ENCODE data around the gene TMEM119.
"Not testable (repeated sequence)": the region's sequence is repeated elsewhere in the genome, so short reads cannot be mapped to it uniquely, and the experiment has no call there.

Gene TMEM119

DNA sequence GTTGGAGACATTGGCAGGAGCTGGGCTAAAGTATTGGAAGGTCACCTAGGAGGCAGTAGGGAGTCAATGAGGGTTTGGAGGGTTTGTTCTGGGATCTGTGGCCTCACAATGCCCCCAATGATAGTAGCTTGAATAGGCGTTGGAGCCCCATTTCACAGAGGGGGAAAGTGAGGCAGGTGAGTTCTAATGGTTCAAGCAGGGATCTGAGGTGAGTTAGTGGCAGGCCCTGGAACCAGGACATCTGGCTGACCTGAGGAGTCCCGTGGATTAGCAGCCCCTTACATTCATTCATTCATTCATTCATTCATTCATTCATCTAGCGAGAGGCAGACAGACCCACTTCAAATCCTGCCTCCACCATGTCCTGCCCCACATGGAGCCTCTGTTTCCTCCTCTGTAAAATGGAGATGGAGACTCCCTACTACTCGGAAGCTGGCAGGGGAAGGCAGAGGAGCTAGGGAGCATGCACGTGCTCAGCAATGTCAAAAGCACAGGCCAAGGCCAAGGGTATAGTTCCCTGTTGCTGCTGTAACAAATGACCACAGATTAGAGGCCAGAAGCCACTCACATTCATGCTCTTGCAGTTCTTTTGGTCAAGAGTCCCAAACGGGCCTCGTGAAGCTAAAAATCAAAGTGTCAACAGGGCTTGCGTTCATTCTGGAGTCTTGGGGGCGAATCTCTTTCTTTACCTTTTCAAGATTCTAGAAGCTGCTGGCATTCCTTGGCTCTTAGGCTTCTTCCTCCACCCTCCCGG is 2.2 kb upstream of the TMEM119 start:
- DNase-seq (ENCODE audit: low read depth), result no peak

DNA sequence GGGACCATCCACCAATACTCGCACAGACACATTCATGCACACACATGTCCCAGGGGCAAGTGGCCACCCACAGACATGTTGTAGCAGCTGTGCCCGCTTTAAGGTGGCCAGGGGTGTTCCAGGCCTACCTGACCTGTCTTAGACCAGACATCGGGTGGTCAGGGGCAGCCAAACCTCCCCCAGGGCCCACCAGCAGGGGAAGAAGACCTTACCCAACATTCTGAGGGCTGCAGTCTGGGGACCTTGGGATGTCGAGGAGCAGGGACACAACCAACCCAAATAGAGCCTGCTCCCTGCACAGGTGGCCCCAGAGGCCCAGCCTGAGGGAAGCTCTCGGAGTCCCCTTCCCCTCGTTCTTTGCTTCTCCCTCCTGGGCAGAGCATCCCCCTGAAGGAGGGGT is 1.7 kb upstream of the TMEM119 start:
- DNase-seq (ENCODE audit: low read depth), result no peak

DNA sequence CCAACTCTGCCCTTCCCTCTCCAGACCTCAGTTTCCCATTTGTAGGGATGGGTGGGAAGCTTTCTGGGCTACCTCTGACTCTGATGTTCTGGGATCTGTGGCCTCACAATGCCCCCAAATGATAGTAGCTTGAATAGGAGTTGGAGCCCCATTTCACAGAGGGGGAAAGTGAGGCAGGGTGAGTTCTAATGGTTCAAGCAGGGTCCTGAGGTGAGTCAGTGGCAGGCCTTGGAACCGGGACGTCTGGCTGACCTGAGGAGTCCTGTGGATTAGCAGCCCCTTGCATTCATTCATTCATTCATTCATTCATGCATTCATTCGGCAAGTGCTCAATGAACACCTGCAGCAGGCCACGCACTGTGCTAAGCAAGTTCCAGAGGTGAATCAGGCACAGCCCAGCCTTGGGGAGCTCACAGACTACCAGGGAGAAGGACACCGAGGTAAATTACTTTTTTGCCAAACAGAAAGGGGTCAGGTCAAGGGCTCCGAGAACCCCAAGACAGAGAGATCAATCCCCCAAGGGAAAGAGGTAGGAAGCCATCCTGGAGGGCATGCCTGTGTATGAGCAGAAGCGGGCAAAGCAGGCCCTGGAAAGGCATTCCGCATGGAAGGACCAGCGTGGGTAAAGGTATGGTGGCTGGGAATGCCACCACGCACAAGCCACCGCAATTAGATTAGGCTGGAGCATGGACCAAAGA is 818 bp upstream of the TMEM119 start:
- DNase-seq (ENCODE audit: low read depth), result no peak

DNA sequence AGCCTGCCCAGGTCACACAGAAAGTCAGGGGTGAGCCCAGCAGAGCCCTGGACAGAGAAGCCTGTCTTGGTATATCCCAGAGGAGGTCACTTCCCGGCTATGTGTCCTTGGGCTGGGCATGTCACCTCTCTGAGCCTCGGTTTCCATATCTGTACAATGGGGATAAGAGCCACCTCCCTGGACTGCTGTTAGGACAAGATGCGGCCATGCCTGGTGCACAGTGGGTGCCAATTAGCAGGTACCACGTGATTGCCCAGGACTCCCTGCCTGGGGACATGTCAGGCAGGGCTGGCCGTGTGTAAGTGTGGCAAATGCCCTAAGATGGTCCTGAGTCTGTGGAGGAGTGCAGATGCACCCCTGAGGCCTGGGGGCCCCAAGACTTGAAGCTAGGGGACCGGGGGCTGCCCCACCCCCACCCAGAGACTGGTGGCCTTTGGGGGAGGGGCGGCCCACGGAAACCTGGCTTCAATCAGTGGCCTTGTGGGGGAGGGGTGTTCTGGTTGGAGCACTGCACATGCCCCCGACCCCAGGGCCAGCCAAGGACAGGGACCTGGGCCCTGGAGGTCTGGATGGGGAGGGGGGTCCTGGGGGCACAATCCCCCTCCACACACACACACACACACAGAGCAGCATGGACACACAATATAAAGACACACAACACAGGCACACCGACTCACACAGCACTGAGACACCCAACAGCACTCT is 878 bp downstream of the TMEM119 start:
- DNase-seq (ENCODE audit: low read depth), result no peak

DNA sequence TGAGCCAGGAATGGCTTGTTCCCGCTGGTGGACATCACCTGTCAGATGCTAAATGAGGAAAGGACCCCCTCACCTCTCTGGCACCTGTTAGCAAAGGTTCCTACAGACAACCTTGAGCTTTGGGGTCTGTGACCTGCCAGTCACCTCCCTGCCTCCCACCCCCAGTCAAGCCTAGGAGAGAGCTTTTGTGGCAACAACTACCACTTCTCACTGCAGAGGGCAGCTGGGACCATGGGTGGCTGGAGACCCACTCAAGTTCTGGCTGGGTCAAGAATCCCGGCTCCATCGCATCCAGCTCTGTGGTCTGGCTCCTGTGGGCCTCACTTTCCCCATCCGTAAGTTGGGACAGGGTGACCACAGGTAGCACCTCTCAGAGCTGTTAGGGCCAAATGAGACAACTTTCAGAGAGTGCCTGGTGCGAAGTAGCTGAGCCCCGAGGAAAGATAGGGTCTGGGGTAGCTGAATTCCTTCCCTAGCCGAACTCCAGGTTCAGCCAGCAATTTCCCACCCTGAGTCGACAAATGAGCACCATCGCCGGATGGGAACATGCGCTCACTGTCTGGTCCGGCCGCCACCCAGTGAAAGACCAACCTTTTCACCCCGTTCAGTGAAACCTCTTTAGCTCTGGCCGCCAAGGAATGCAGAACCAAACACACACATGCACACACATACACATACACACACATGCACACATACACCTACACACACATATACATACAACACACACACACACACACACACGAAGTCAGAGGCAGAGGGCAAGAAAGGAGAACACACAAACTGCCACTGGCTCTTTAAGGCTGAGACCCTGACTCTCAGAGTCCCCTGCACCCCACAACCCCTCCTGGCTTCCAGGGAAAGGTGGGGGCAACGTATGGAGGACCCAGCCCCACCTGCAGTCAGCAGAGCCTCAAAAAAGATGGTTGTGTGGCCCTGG is 1.9 kb downstream of the TMEM119 start:
- no peak for DNase-seq (ENCODE audit: low read depth)

DNA sequence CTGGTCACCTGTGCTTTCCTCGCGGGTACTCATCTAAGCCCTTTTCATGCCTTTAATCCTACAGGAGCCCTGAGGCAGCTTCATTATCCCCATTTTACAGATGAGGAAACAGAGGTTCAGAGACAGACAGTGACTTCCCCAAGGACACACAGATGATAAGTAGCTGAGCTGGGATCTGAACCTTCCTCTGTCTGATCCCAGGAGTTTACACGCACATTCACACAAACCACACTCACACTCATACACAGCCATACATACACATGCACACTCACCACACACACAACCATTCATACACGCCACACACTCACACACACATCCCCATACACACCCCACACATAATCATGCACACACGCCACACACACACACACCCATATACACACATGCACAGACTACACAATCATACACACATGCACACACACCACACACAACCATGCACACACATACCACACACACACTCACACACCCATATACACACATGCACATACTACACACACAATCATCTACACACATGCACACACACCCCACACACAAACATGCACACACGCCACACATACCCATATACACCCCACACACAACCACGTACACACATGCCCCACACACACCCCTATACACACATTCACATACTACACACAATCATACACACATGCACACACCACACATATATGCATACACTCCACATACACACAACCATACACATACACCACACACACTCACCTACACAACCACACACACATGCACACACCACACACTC is 2.7 kb downstream of the TMEM119 start:
- no peak for DNase-seq (ENCODE audit: low read depth)

DNA sequence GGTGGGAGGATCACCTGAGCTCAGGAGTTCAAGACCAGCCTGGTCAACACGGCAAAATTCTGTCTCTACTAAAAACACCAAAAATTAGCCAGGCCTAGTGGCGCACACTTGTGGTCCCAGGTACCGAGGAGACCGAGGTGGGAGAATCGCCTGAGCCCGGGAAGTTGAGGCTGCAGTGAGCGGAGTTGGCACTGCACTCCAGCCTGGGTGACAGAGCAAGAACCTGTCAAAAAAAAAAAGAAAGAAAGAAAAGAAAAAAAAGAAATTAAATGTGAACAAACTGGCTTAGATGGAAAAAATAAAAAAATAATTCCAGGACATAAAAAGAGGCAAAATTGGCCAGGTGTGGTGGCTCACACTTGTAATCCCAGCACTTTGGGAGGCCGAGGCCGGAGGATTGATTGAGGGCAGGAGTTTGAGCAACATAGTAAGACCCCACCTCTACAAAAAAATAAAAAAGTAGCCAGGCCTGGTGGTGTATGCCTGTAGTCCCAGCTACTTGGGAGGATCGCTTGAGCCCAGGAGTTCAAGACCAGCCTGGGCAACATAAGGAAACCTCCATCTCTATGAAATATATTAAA is 3.5 kb downstream of the TMEM119 start:
- DNase-seq (ENCODE audit: low read depth), result no peak

DNA sequence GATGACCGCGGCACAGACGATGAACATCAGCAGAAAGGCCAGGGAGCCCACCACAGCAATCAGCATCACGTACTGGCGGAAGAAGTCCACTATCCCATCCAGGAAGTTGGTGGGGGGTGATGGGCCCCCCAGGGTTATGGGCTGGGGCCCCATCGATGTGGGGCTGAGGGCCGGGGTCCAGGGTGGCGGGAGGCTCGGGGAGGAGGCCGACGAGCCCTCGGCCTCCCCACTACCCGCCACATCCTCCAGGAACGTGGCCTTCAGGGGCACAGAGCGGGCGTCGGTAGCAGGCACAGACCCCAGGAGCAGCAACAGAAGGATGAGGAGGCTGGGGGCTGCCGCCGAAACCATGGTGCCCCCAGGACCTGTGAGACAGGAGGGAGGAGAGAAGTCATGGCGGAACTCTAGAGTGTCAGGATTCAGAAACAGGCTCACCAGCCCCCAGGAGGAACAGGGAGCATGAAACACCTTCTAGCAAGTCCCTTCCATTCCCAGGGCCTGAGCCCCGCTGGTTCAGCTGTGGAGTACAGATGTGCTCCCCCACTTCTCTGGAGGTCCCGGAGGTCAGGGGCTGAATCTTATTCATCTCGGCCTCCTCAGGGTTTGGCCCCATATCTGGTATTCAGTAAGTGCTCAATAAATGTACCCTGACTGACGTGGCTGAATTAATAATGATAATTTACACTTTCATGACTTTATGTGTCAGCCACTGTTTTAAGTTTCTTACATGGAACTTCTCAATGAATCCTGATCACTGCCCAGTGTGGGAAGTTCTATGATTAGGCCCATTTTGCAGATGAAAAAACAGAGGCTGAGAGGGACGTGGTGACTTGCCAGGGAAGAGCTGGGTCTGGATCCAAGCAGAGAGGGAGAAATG is 5.6 kb downstream of the TMEM119 start:
- DNase-seq (ENCODE audit: low read depth), result no peak

DNA sequence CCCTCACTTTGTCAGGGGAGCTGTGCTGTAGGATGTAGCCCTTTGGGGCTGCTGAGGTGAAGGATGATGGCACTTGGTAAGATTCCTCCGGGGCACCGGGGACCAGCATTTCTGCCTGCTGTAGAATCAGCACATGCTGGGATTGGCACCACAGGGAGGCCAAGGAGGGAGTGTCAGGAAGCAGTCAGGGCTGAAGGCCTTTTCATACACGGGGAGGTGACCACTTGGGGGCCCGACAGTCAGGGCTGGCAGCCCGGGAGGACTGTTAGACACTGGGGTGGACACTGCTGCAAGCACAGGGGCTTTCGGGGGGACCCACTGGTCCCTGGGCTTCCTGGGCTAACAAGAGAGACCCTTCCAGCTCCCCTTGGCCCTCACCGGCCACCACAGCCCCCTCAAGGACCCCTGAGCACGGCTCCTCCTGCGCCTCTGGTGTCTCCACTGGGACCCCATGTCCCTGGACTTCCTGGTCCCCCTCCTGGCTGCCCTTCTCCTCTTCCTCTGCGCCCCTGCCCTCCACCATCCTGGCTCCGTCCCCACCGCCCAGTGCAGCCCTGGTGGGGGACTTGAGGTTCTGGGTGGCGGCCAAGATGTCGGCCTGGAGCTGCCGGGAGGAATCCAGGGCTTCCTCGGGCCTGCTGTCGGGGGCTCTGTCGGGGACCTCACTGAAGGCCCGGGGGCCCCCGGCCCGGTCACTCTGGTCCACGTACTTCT is 6.5 kb downstream of the TMEM119 start:
- DNase-seq (ENCODE audit: low read depth), result no peak

DNA sequence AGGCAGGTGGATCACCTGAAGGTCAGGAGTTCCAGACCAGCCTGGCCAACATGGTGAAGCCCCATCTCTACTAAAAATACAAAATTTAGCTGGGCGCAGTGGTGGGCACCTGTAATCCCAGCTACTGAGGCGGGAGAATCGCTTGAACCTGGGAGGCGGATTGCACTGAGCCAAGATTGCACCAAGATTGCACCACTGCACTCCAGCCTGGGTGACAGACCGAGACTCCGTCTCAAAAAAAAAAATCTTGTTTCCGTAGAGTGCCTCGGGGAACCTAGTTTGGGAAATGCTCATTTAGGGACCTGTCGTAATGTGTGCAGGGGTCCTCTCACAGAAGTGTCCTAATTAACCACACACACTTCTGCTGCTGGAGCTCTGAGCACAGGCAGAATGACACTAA is 7.4 kb downstream of the TMEM119 start:
- DNase-seq (ENCODE audit: low read depth), result not testable (repeated sequence)

DNA sequence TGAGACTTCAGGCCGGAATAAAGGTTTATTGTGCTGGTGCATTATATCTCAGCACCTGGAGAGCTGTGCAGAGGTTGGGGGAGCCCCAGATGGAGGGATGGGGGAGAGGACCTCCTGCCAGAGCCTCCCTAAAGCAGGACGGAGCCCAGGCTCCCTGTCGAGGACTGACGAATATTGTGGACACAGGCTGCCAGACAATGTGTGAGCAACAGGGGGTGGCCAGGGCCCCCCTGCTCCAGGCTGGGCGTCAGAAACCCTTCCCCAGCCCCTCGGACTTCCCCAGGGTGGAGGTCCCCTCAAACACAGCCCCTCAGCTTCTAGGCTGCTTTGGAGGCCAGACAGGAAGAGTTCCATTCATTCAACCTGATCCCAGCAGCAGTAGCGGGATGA is 8.0 kb downstream of the TMEM119 start:
- no peak for DNase-seq (ENCODE audit: low read depth)

DNA sequence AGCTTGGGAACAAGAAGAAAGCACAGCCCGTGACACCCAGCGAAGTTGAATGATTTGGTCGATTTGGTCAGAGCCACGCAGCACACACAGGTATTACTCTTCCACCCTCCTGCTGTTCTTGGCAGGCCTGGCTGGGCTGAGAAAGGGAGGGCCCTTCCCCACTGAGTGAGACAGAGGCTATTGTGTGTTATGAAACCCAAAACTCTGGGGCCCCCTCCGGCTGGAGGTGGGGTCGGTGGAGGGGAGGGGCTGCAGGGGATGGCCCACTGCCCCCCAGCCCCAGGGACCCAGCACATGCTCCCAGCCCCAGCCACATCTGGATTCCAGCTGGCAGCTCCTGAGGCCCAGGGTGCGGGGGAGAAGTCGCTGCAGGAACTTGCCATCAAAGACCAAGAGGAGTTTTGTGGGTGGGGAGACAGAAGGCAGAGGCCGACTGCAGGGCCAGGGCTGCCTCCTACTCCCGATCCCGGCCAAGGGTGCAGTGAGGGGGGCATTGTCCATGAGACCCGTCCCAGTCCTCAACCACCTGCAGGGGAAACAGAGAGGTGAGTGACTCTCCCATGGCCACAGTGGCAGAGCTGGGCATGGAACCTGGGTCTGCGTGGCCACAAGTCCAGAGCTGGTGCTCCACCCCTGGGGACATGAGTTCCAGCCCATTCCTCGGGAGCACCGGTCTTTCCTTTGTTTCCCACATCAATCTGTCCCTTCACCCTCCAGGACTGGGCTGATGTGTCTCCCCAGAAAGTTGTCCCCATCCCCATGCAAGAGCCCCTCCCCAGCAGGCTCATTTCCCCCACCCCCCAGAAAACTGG is 8.7 kb downstream of the TMEM119 start:
- no peak for DNase-seq (ENCODE audit: low read depth)

DNA sequence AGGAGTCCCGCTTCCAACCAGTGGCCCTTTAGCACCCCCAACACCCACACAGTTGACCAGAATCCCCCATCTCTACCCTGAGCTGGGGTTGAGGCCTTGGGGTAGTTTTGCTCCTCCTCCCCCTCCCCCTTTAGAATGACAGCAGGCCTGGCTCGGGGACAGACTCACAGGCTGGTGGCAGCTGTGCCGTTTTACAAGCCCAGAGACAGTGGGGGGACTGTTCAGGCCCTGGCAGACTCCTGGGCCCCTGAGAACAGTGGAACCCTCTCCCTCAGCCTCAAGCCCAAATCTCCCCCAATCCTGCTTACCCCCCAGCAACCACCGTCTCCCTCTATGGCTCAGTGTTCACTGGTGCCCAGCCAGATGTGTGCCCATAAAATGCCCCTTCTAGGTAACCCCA is 10.1 kb downstream of the TMEM119 start:
- DNase-seq (ENCODE audit: low read depth), result no peak

DNA sequence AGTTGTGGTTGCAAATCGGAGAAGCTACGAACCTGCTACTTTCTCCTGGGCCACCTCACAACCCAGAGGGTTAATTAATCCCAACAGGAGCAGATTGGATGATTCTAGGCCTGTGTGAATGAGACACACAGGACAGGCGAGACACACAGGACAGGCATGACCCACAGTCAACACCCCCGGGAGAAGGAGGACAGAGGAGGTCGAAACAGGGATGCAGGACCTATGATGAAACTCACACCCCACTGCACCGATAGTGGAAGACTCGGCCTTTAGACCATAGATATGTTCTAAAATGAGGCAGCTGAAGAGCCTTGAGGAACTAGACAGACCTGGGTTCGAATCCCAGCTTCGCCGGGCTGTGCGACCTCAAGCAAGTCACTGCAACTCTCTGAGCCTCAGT is 11.6 kb downstream of the TMEM119 start:
- DNase-seq (ENCODE audit: low read depth), result no peak

DNA sequence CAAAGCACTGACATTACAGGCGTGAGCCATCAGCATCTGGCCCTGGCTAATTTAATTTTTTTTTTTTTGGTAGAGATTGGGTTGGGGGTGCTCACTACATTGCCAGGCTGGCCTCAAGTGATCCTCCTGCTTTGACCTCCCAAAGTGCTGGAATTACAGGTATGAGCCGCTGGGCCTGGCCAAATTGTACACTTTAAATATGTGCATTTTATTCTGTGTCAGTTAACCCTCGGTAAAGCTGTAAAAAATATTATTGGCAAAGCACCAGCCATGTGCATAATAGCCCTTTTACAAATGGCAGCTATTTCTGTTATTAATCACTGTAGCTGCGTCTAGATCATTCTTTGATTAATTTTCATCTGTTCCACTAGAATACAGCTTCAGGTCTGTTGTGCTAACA is 12.0 kb downstream of the TMEM119 start:
- DNase-seq (ENCODE audit: low read depth), result no peak

DNA sequence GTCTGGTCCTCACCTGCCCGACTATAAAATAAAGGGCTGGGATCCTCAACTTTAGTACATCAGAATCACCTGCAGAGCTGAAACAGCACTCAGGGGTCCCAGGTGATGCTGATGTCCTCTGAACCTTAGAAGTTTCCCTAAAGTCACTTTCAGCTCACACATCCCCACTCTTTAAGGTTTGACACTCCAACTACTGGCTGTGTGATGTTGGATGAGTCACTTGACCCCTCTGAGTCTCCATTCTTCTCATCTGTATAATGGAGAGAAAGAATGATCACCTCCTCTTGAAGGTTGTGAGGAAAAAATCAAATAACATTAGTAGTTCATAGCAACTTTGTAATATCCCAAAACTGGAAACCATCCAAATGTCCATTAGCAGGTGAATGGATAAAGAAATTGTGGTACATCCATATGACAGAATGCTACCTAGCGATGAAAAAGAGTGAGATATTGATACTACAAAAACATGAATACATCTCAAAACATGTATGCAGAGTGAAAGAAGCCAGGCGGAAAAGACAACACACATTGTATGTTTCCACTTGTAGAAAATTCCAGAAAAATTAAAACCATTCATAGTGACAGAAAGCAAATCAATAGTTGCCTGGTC is 13.3 kb downstream of the TMEM119 start:
- DNase-seq (ENCODE audit: low read depth), result no peak

DNA sequence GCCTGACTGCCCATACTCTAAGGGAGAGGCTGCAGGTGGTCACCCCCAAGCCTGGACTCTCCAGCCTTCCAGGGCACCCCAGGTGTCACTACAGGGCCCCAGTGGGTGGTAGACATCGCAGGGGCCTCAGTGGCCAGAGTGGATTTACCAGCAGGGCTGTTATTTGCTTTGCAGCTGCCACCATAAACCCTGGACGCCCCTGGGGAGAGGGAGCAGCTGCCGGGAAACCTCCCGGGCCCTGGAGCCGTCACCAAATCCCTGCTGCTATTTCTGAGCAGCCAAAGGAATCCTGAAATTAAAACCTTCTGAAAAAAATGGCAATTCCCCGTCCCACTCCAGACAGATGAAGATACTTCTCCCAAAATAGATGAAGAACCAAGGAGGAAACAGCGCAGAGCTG is 13.9 kb downstream of the TMEM119 start:
- no peak for DNase-seq (ENCODE audit: low read depth)
